Activated B cell treated with CpG ODN at 0.5 μM for 24 hours (primary cell): ENCODE results near the gene ATP8A2. TPM values are rescaled to one million over a fixed set of nuclear protein-coding genes. Genes with fewer than 3 reads are reported as not detected.

Source experiments
- ATAC-seq: fragments of 200-7000 bp; cut with Tn5 transposase; one replicate; pipeline ENCODE4 v1.10.0; 2021; ENCODE audit warnings: low read depth, mild to moderate bottlenecking, moderate library complexity
- CTCF ChIA-PET: fragments of 350-600 bp; sonication (Branson Sonifier 250); formaldehyde crosslinking; loops from one replicate; lab custom pipeline; 2021; ENCODE audit warnings: antibody characterized with exemption; lab: Charles Lee
- POLR2A ChIA-PET: fragments of 350-600 bp; sonication (Branson Sonifier 250); formaldehyde crosslinking; loops from one replicate; lab custom pipeline; 2021; ENCODE audit warnings: antibody characterized with exemption; lab: Charles Lee
- DNase-seq: peaks from one replicate; pipeline ENCODE4 v3.0.0; 2022
- H3K27ac Mint-ChIP-seq: one replicate; pipeline ENCODE4 v1.8.0; 2020; ENCODE audit warnings: mixed read lengths
- H3K27me3 Mint-ChIP-seq: one replicate; pipeline ENCODE4 v1.8.0; 2021; ENCODE audit warnings: mixed read lengths
- H3K36me3 Mint-ChIP-seq: one replicate; pipeline ENCODE4 v1.8.0; 2021; ENCODE audit warnings: low read depth, mixed read lengths
- H3K4me1 Mint-ChIP-seq: one replicate; pipeline ENCODE4 v1.8.0; 2021; ENCODE audit warnings: mixed read lengths
- H3K4me3 Mint-ChIP-seq: one replicate; pipeline ENCODE4 v1.8.0; 2020; ENCODE audit warnings: mild to moderate bottlenecking, mixed read lengths
- H3K9me3 Mint-ChIP-seq: one replicate; pipeline ENCODE4 v1.8.0; 2020; ENCODE audit warnings: mixed read lengths
- CTCF ChIP-seq: fragments of 200-600 bp; IDR thresholded peaks from one replicate; pipeline ENCODE4 v1.8.0; 2022; ENCODE audit warnings: antibody characterized with exemption, mild to moderate bottlenecking
- intact Hi-C: fragments of 100-400 bp; cut with micrococcal nuclease; formaldehyde crosslinking; loops from one replicate; pipeline ENCODE4 v1.15.1; 2024
- total RNA-seq: library from RNA; stranded (reverse); gene quantifications from 2 replicates; pipeline ENCODE4 v1.2.3, GENCODE V29; 2022

ATP8A2 gene
- total RNA-seq, 1 donor from 2014 or later: not detected

GRCh38 chr13:25686831-25687470 lies 315.2 kb downstream of the ATP8A2 start:
- no peak overlapping the region for H3K4me3 Mint-ChIP-seq
- ChIA-PET POLR2A (no interaction called here), CTCF (no interaction called here)
- TF ChIP-seq CTCF: no peak
- H3K4me1 Mint-ChIP-seq: no peaks in the 10 kb centered on the region
- no peak overlapping the region for H3K27ac Mint-ChIP-seq
- intact Hi-C loops: no loop called here
- DNase-seq: no peak
- ATAC-seq: no peak
- H3K27me3 Mint-ChIP-seq: no peaks in the 10 kb centered on the region
- H3K9me3 Mint-ChIP-seq: no peaks in the 10 kb centered on the region
- H3K36me3 Mint-ChIP-seq: no peaks in the 10 kb centered on the region

DNA sequence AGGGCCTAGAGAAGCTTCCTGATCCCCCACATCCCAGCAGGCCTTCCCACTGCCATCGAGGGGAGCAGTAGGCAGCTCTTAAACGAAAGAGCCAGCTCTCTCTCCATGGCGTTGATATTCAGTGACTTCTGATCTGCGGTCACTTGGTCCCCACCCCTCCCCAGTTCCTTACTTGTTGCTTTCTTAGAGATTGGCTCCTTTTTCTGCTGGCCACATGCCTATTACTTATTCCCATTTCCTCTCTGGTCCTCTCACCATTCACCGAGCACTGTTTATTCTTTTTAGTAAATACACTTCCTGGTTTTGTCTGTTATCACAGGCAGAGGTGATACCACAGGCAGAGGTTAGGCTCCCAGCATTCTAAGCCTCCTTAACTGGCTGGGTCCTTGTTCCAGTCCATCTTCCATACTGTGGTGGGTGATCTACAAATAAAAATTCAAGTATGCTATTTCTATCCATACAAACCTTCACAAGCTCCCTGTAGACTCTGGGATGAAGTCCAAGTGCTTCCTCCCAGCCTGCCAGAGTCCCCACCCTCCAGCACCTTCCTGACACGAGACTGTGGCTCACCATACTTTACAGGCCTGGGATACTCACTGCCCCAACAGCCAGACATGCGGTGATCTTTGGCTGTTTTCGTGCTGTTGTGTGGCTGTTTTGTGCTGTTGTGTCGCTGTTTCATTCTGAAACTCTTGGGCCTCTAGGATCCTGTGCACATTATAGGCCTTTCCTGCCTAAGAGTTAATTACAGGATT lies 315.9 kb downstream of the ATP8A2 start:
- intact Hi-C loops: no loop called here
- Mint-ChIP-seq H3K36me3 (no peaks in the 10 kb centered on the region), H3K4me1 (no peaks in the 10 kb centered on the region), H3K9me3 (no peaks in the 10 kb centered on the region), H3K27me3 (peaks cover 3% of the 10 kb centered on the region), H3K27ac (no peak overlapping the region), H3K4me3 (no peak overlapping the region)
- ATAC-seq: no peak
- no peak for TF ChIP-seq CTCF
- ChIA-PET POLR2A (no interaction called here), CTCF (no interaction called here)
- no peak for DNase-seq

GRCh38 chr13:25688536-25688935 lies 316.8 kb downstream of the ATP8A2 start:
- ATAC-seq (no peak), DNase-seq (no peak)
- ChIA-PET POLR2A (no interaction called here), CTCF (no interaction called here)
- no peak for TF ChIP-seq CTCF
- intact Hi-C loops: no loop called here
- Mint-ChIP-seq H3K27ac (no peak overlapping the region), H3K27me3 (peaks cover 3% of the 10 kb centered on the region), H3K9me3 (no peaks in the 10 kb centered on the region), H3K36me3 (no peaks in the 10 kb centered on the region), H3K4me3 (no peak overlapping the region), H3K4me1 (no peaks in the 10 kb centered on the region)

DNA sequence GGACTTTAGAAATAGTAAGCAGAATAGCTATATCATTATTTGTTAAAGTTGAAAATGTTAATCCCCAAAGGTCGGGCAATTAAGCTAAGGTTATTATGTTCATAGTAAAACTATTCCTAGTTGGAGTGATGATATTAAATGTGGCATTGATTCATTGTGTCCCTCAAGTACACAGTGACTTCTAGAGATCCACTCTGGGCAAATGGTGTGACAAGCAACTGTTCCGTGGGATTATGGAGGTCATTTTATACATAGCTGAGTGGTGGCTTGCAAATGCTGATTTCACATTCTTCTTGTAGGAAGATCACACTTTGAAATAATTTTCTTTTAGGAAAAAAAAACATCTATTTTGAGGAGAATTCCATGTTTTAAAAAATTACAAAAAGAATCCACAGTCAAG lies 317.8 kb downstream of the ATP8A2 start:
- Mint-ChIP-seq H3K9me3 (no peaks in the 10 kb centered on the region), H3K4me1 (no peaks in the 10 kb centered on the region), H3K27ac (no peak overlapping the region), H3K27me3 (peaks cover 3% of the 10 kb centered on the region), H3K36me3 (no peaks in the 10 kb centered on the region), H3K4me3 (no peak overlapping the region)
- ATAC-seq (no peak), DNase-seq (no peak)
- TF ChIP-seq CTCF: no peak
- intact Hi-C loops: no loop called here
- CTCF ChIA-PET: no interaction called here
- POLR2A ChIA-PET: no interaction called here

- no peaks in the 10 kb centered on the region for H3K9me3 Mint-ChIP-seq
- TF ChIP-seq CTCF: no peak
- ChIA-PET POLR2A (no interaction called here), CTCF (no interaction called here)
- no peak for DNase-seq
- H3K4me3 Mint-ChIP-seq: no peak overlapping the region
- H3K27ac Mint-ChIP-seq: no peak overlapping the region
- intact Hi-C loops: no loop called here
- no peak for ATAC-seq
- no peaks in the 10 kb centered on the region for H3K36me3 Mint-ChIP-seq
- H3K27me3 Mint-ChIP-seq: peaks cover 3% of the 10 kb centered on the region
- no peaks in the 10 kb centered on the region for H3K4me1 Mint-ChIP-seq
Measured at GRCh38 chr13:25690582-25690981, 318.8 kb downstream of the ATP8A2 start.
